ENCODE measurements around the gene TAGAP. TPM values are rescaled to one million over a fixed set of nuclear protein-coding genes. Genes with fewer than 3 reads are reported as not detected.

TAGAP gene
- total RNA-seq, 4 donors from 2014 or later = 1.2 to 1.9 (median 1.5) TPM

- 68% methylated on average over 3 of the region's 3 CpGs for WGBS
- Histone ChIP-seq H3K36me3 (no peaks in the 10 kb centered on the region), H3K27me3 (peaks cover 15% of the 10 kb centered on the region), H3K4me3 (no peak overlapping the region), H3K4me1 (peaks cover 4% of the 10 kb centered on the region), H3K27ac (no peak overlapping the region), H3K9me3 (no peaks in the 10 kb centered on the region)
- TF ChIP-seq CTCF (IDR thresholded peaks at IDR 0.05) = no peak
- TF ChIP-seq POLR2AphosphoS5 (IDR thresholded peaks at IDR 0.05) = no peak
- TF ChIP-seq EP300 (IDR thresholded peaks at IDR 0.05) = no peak
- no peak for TF ChIP-seq POLR2A (IDR thresholded peaks at IDR 0.05)
- DNase-seq (ENCODE audit: low spot score in 2 of 2) = no peak
These were observed 21.7 kb upstream of the TAGAP start for GRCh38 chr6:159066483-159066882.

- Histone ChIP-seq H3K4me3 (no peak overlapping the region), H3K9me3 (no peaks in the 10 kb centered on the region), H3K36me3 (no peaks in the 10 kb centered on the region), H3K4me1 (peaks cover 4% of the 10 kb centered on the region), H3K27ac (no peak overlapping the region), H3K27me3 (peaks cover 15% of the 10 kb centered on the region)
- TF ChIP-seq EP300 (IDR thresholded peaks at IDR 0.05) (no peak), POLR2A (IDR thresholded peaks at IDR 0.05) (no peak)
- 89% methylated on average over 3 of the region's 3 CpGs for WGBS
- DNase-seq (ENCODE audit: low spot score in 2 of 2) = no peak
These were observed 21.1 kb upstream of the TAGAP start for GRCh38 chr6:159065759-159066329.

GRCh38 chr6:159065091-159065490 is 20.3 kb upstream of the TAGAP start:
- H3K27me3 ChIP-seq = peaks cover 15% of the 10 kb centered on the region
- no peaks in the 10 kb centered on the region for H3K9me3 ChIP-seq
- no peak for DNase-seq (ENCODE audit: low spot score in 2 of 2)
- no peak overlapping the region for H3K4me3 ChIP-seq
- TF ChIP-seq POLR2AphosphoS5 (IDR thresholded peaks at IDR 0.05) (no peak), EP300 (IDR thresholded peaks at IDR 0.05) (no peak)
- no peaks in the 10 kb centered on the region for H3K36me3 ChIP-seq
- WGBS = 92% methylated on average over 6 of the region's 6 CpGs
- H3K4me1 ChIP-seq = peaks cover 4% of the 10 kb centered on the region
- no peak overlapping the region for H3K27ac ChIP-seq

- Histone ChIP-seq H3K9me3 (no peaks in the 10 kb centered on the region), H3K27ac (no peak overlapping the region), H3K4me1 (peaks cover 4% of the 10 kb centered on the region), H3K36me3 (no peaks in the 10 kb centered on the region), H3K27me3 (peaks cover 9% of the 10 kb centered on the region), H3K4me3 (no peak overlapping the region)
- TF ChIP-seq POLR2A (IDR thresholded peaks at IDR 0.05) = no peak
- no peak for TF ChIP-seq CTCF (IDR thresholded peaks at IDR 0.05)
- TF ChIP-seq POLR2AphosphoS5 (IDR thresholded peaks at IDR 0.05) = no peak
- TF ChIP-seq EP300 (IDR thresholded peaks at IDR 0.05) = no peak
- WGBS = 86% methylated on average over 8 of the region's 8 CpGs
- no peak for DNase-seq (ENCODE audit: low spot score in 2 of 2)
These were observed 19.7 kb upstream of the TAGAP start for GRCh38 chr6:159064477-159064876.

- H3K9me3 ChIP-seq = no peaks in the 10 kb centered on the region
- no peak for DNase-seq (ENCODE audit: low spot score in 2 of 2)
- peaks cover 4% of the 10 kb centered on the region for H3K4me1 ChIP-seq
- no peak overlapping the region for H3K4me3 ChIP-seq
- WGBS = 87% methylated on average over 6 of the region's 6 CpGs
- peaks cover under 1% of the 10 kb centered on the region for H3K27me3 ChIP-seq
- TF ChIP-seq EP300 (IDR thresholded peaks at IDR 0.05) (no peak), POLR2A (IDR thresholded peaks at IDR 0.05) (no peak), CTCF (IDR thresholded peaks at IDR 0.05) (no peak)
- H3K36me3 ChIP-seq = no peaks in the 10 kb centered on the region
- H3K27ac ChIP-seq = no peak overlapping the region
These were observed 18.8 kb upstream of the TAGAP start for GRCh38 chr6:159063549-159063948.

GRCh38 chr6:159062976-159063375 is 18.2 kb upstream of the TAGAP start:
- Histone ChIP-seq H3K36me3 (no peaks in the 10 kb centered on the region), H3K9me3 (no peaks in the 10 kb centered on the region), H3K27ac (no peak overlapping the region), H3K4me3 (no peak overlapping the region), H3K27me3 (no peaks in the 10 kb centered on the region), H3K4me1 (peaks cover 4% of the 10 kb centered on the region)
- WGBS = 84% methylated on average over 2 of the region's 2 CpGs
- TF ChIP-seq POLR2AphosphoS5 (IDR thresholded peaks at IDR 0.05) = no peak
- TF ChIP-seq POLR2A (IDR thresholded peaks at IDR 0.05) = no peak
- no peak for TF ChIP-seq CTCF (IDR thresholded peaks at IDR 0.05)
- TF ChIP-seq EP300 (IDR thresholded peaks at IDR 0.05) = no peak
- DNase-seq (ENCODE audit: low spot score in 2 of 2) = no peak

Measured in suprapubic skin (tissue), 4 donors.